Astrocyte (in vitro differentiated cells and primary cell): Measurements from ENCODE around the gene BMP4. TPM values are rescaled to one million over a fixed set of nuclear protein-coding genes. Genes with fewer than 3 reads are reported as not detected.

Experiments
- DNase-seq: peaks from one replicate; pipeline ENCODE4 v3.0.0-alpha.2; 2010; ENCODE audit warnings: low read depth
- FAIRE-seq: peaks from 2 replicates; lab custom pipeline; 2011; peaks lifted over from hg19 to GRCh38; lab: Jason Lieb, UNC
- H2AFZ ChIP-seq: 2 replicates; pipeline ENCODE4 v1.6.0; 2012; ENCODE audit warnings: low read depth, low read length, inconsistent platforms
- H3K27ac ChIP-seq: 2 replicates; pipeline ENCODE4 v1.5.1; 2011; ENCODE audit warnings: low read depth, low read length, inconsistent platforms
- H3K27me3 ChIP-seq: 2 replicates; pipeline ENCODE4 v1.6.0; 2011; ENCODE audit warnings: low read length, inconsistent platforms; ENCODE audit not compliant: insufficient read depth
- H3K36me3 ChIP-seq: 2 replicates; pipeline ENCODE4 v1.5.1; 2011; ENCODE audit warnings: low read length, inconsistent platforms; ENCODE audit not compliant: insufficient read depth
- H3K4me1 ChIP-seq: 2 replicates; pipeline ENCODE4 v1.5.1; 2011; ENCODE audit warnings: low read length, inconsistent platforms; ENCODE audit not compliant: insufficient read depth
- H3K4me2 ChIP-seq: 2 replicates; pipeline ENCODE4 v1.6.0; 2012; ENCODE audit warnings: low read length, inconsistent platforms
- H3K4me3 ChIP-seq: 2 replicates; pipeline ENCODE4 v1.5.1; 2011; ENCODE audit warnings: low read depth, mild to moderate bottlenecking, low read length, inconsistent platforms; ENCODE audit not compliant: insufficient read depth
- H3K79me2 ChIP-seq: 2 replicates; pipeline ENCODE4 v1.6.0; 2012; ENCODE audit warnings: mild to moderate bottlenecking, low read length, inconsistent platforms; ENCODE audit not compliant: insufficient read depth
- H3K9ac ChIP-seq: 2 replicates; pipeline ENCODE4 v1.6.0; 2012; ENCODE audit warnings: mild to moderate bottlenecking, low read length, inconsistent platforms
- H3K9me3 ChIP-seq: 2 replicates; pipeline ENCODE4 v1.5.1; 2012; ENCODE audit warnings: low read depth, mild to moderate bottlenecking, low read length, inconsistent platforms; ENCODE audit not compliant: insufficient read depth
- H4K20me1 ChIP-seq: 2 replicates; pipeline ENCODE4 v1.6.0; 2012; ENCODE audit warnings: low read length, inconsistent platforms; ENCODE audit not compliant: insufficient read depth
- H3K27ac Mint-ChIP-seq: one replicate; pipeline ENCODE4 v1.8.0; 2021; ENCODE audit warnings: mild to moderate bottlenecking, mixed read lengths; ENCODE audit not compliant: unreplicated experiment
- H3K27me3 Mint-ChIP-seq: one replicate; pipeline ENCODE4 v1.8.0; 2021; ENCODE audit warnings: low read depth, mixed read lengths; ENCODE audit not compliant: unreplicated experiment
- H3K36me3 Mint-ChIP-seq: one replicate; pipeline ENCODE4 v1.8.0; 2021; ENCODE audit warnings: low read depth, mixed read lengths; ENCODE audit not compliant: unreplicated experiment
- H3K4me1 Mint-ChIP-seq: one replicate; pipeline ENCODE4 v1.8.0; 2021; ENCODE audit warnings: low read depth, mixed read lengths; ENCODE audit not compliant: unreplicated experiment
- H3K4me3 Mint-ChIP-seq: one replicate; pipeline ENCODE4 v1.8.0; 2021; ENCODE audit warnings: mild to moderate bottlenecking, moderate library complexity, mixed read lengths; ENCODE audit not compliant: unreplicated experiment
- H3K9me3 Mint-ChIP-seq: one replicate; pipeline ENCODE4 v1.8.0; 2021; ENCODE audit warnings: mild to moderate bottlenecking, mixed read lengths; ENCODE audit not compliant: unreplicated experiment
- CTCF ChIP-seq: IDR thresholded peaks from 2 replicates; pipeline ENCODE4 v1.5.1; 2011; ENCODE audit warnings: low read depth, mild to moderate bottlenecking, inconsistent platforms, low read length, moderate library complexity; ENCODE audit not compliant: insufficient read depth
- EZH2 ChIP-seq: IDR thresholded peaks from 2 replicates; pipeline ENCODE4 v1.6.1; 2012; ENCODE audit warnings: mild to moderate bottlenecking, low read length, inconsistent platforms; ENCODE audit not compliant: insufficient read depth
- total RNA-seq: library from RNA; stranded (reverse); gene quantifications from 2 replicates; pipeline ENCODE4 v1.2.1, GENCODE V29; 2021

The BMP4 gene
- total RNA-seq, 1 donor from 2014 or later: 27.2 TPM

GRCh38 chr14:53958628-53959027 is 2.0 kb upstream of the BMP4 start:
- DNase-seq (no peak), FAIRE-seq (no peak)
- no peaks in the 10 kb centered on the region for H3K36me3 ChIP-seq
- no peak overlapping the region for H3K4me2 ChIP-seq
- no peaks in the 10 kb centered on the region for H3K36me3 Mint-ChIP-seq
- H3K27me3 Mint-ChIP-seq: peaks cover 56% of the 10 kb centered on the region
- peaks cover 5% of the 10 kb centered on the region for H4K20me1 ChIP-seq
- no peak overlapping the region for H3K27ac Mint-ChIP-seq
- H3K4me1 ChIP-seq: peaks cover 26% of the 10 kb centered on the region
- no peak overlapping the region for H2AFZ ChIP-seq
- H3K9me3 ChIP-seq: no peaks in the 10 kb centered on the region
- no peak overlapping the region for H3K9ac ChIP-seq
- TF ChIP-seq EZH2: no peak
- TF ChIP-seq CTCF: no peak
- peaks cover 8% of the 10 kb centered on the region for H3K79me2 ChIP-seq
- no peak overlapping the region for H3K27ac ChIP-seq
- peaks cover under 1% of the 10 kb centered on the region for H3K4me1 Mint-ChIP-seq
- no peaks in the 10 kb centered on the region for H3K9me3 Mint-ChIP-seq
- H3K27me3 ChIP-seq: peaks cover 45% of the 10 kb centered on the region
- no peak overlapping the region for H3K4me3 ChIP-seq
- no peak overlapping the region for H3K4me3 Mint-ChIP-seq

DNA sequence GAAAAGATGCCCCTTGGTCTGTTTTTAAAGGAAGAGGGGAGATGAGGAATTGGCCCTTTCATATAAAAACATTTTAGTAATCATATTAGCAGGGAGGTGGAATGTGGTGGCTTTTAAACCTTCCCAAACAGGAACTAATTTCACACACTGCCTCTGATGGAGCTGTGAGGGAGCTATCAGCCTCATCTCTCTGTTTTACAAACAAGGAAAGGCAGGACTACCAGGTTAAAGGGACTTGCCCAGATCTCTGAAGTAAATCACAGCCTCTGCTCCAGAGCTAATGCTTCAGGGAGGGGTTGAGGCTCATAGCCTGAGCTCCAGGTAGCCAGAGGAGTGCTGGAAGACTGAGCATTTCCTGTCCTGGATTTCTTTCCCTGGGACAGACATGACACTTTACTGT is 1.1 kb upstream of the BMP4 start:
- no peak overlapping the region for H3K27ac Mint-ChIP-seq
- Histone ChIP-seq H3K9ac (no peak overlapping the region), H3K36me3 (no peaks in the 10 kb centered on the region), H4K20me1 (peaks cover 5% of the 10 kb centered on the region), H3K4me1 (peaks cover 26% of the 10 kb centered on the region), H3K4me2 (no peak overlapping the region), H3K9me3 (no peaks in the 10 kb centered on the region), H3K27me3 (peaks cover 41% of the 10 kb centered on the region), H3K27ac (no peak overlapping the region), H3K79me2 (peaks cover 8% of the 10 kb centered on the region), H2AFZ (no peak overlapping the region), H3K4me3 (no peak overlapping the region)
- no peaks in the 10 kb centered on the region for H3K36me3 Mint-ChIP-seq
- no peak overlapping the region for H3K4me3 Mint-ChIP-seq
- TF ChIP-seq EZH2 (no peak), CTCF (no peak)
- no peaks in the 10 kb centered on the region for H3K9me3 Mint-ChIP-seq
- no peak for FAIRE-seq
- DNase-seq: no peak
- peaks cover 47% of the 10 kb centered on the region for H3K27me3 Mint-ChIP-seq
- H3K4me1 Mint-ChIP-seq: no peaks in the 10 kb centered on the region

DNA sequence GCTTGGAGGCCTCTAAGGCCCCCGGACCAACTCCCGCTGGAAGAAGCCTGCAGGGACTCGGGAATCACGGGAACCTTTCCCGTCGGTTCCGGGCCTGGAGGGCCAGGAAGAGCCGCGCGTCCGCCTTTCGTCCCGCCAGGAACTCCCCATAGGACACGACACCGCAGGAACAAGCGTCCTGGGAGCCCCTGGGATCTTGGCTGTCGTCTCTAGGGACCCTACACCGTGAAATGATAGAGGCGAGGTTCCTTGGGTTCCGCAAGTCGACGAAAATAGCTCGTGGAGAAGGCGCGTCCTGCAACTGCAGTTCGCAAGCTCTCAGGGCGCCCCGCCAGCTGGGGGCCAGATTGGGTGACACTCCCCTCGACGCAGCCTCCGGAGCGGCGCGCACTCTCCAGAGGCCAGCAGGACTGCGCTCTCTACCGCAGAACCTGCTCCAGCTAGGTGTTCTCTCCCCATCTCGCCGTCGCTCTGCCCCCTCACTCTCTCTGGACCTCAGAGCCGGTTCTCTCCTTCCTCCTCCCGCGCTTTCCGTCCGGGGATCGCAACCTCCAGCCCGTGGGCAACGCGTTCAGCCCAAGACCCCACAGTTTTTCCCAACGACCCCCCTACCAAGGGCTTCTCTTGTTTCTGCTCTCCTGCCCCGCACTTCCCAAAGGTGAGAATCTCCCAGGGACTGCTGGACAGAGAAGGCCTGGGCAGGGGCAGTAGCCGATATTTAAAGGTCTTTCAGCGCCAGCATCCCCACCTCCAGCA is 776 bp downstream of the BMP4 start:
- DNase-seq: peak; percentile 34
- Histone ChIP-seq H3K79me2 (peaks cover 8% of the 10 kb centered on the region), H4K20me1 (peaks cover 15% of the 10 kb centered on the region), H3K4me3 (peak overlapping the region; percentile 69), H3K9me3 (no peaks in the 10 kb centered on the region), H2AFZ (peak overlapping the region; percentile 54), H3K27me3 (peaks cover 45% of the 10 kb centered on the region), H3K36me3 (no peaks in the 10 kb centered on the region), H3K4me2 (peak overlapping the region; percentile 89), H3K9ac (peak overlapping the region; percentile 71), H3K27ac (no peak overlapping the region), H3K4me1 (peaks cover 32% of the 10 kb centered on the region)
- H3K9me3 Mint-ChIP-seq: peaks cover 3% of the 10 kb centered on the region
- H3K27ac Mint-ChIP-seq: peak overlapping the region; percentile 87
- peak overlapping the region; percentile 94 for H3K4me3 Mint-ChIP-seq
- peaks cover 10% of the 10 kb centered on the region for H3K4me1 Mint-ChIP-seq
- no peak for FAIRE-seq
- TF ChIP-seq EZH2 (no peak), CTCF (no peak)
- H3K36me3 Mint-ChIP-seq: peaks cover 2% of the 10 kb centered on the region
- peaks cover 45% of the 10 kb centered on the region for H3K27me3 Mint-ChIP-seq
